Trophoblast cell (in vitro differentiated cells and primary cell): ENCODE measurements around the gene MS4A8.

Experiments
- DNase-seq, 2 donors: peaks; one replicate each; pipeline ENCODE4 v3.0.0-alpha.2; 2016
- H2AFZ ChIP-seq: 2 replicates; pipeline ENCODE4 v1.6.1; 2013; ENCODE audit warnings: low read length, moderate library complexity, mild to moderate bottlenecking; ENCODE audit not compliant: insufficient read depth, poor library complexity
- H2AK5ac ChIP-seq: 2 replicates; pipeline ENCODE4 v1.6.1; 2013; ENCODE audit warnings: mild to moderate bottlenecking, low read length
- H2BK120ac ChIP-seq: 2 replicates; pipeline ENCODE4 v1.6.1; 2013; ENCODE audit warnings: low read length, mild to moderate bottlenecking, moderate library complexity; ENCODE audit not compliant: insufficient read depth, poor library complexity
- H2BK12ac ChIP-seq: 2 replicates; pipeline ENCODE4 v1.6.1; 2013; ENCODE audit warnings: mild to moderate bottlenecking, low read length, moderate library complexity
- H2BK5ac ChIP-seq: 2 replicates; pipeline ENCODE4 v1.6.1; 2013; ENCODE audit warnings: low read length, low read depth, moderate library complexity, mild to moderate bottlenecking; ENCODE audit not compliant: poor library complexity
- H3K14ac ChIP-seq: 2 replicates; pipeline ENCODE4 v1.6.1; 2013; ENCODE audit warnings: mild to moderate bottlenecking, low read length
- H3K18ac ChIP-seq: 2 replicates; pipeline ENCODE4 v1.6.1; 2013; ENCODE audit warnings: mild to moderate bottlenecking, low read length
- H3K23ac ChIP-seq: 2 replicates; pipeline ENCODE4 v1.6.1; 2013; ENCODE audit warnings: low read length
- H3K27ac ChIP-seq: 2 replicates; pipeline ENCODE4 v1.5.1; 2013; ENCODE audit warnings: low read depth, mild to moderate bottlenecking, inconsistent platforms, low read length, moderate library complexity
- H3K27me3 ChIP-seq: 2 replicates; pipeline ENCODE4 v1.6.1; 2013; ENCODE audit warnings: inconsistent platforms, mild to moderate bottlenecking, low read length, moderate library complexity; ENCODE audit not compliant: insufficient read depth
- H3K36me3 ChIP-seq, 2 experiments: 1 replicate in 1 of 2; 2 replicates in 1 of 2; pipeline ENCODE4 v1.6.1; 2013; ENCODE audit warnings: low read length in 2 of 2, mild to moderate bottlenecking in 2 of 2, moderate library complexity in 1 of 2; ENCODE audit not compliant: insufficient read depth in 2 of 2, control insufficient read depth in 1 of 2
- H3K4ac ChIP-seq: 2 replicates; pipeline ENCODE4 v1.6.1; 2013; ENCODE audit warnings: low read depth, mild to moderate bottlenecking, low read length, moderate library complexity
- H3K4me1 ChIP-seq, 2 experiments: 1 replicate in 1 of 2; 2 replicates in 1 of 2; pipeline ENCODE4 v1.6.1; 2013; ENCODE audit warnings: low read length in 2 of 2, mild to moderate bottlenecking in 2 of 2, moderate library complexity in 1 of 2; ENCODE audit not compliant: insufficient read depth in 2 of 2, control insufficient read depth in 1 of 2
- H3K4me2 ChIP-seq: 2 replicates; pipeline ENCODE4 v1.6.1; 2013; ENCODE audit warnings: inconsistent platforms, mild to moderate bottlenecking, low read length, moderate library complexity
- H3K4me3 ChIP-seq: 2 replicates; pipeline ENCODE4 v1.5.1; 2013; ENCODE audit warnings: mild to moderate bottlenecking, low read depth, low read length, inconsistent platforms
- H3K79me1 ChIP-seq: one replicate; pipeline ENCODE4 v1.6.1; 2013; ENCODE audit warnings: low read length
- H3K79me2 ChIP-seq: 2 replicates; pipeline ENCODE4 v1.6.1; 2013; ENCODE audit warnings: low read length, mild to moderate bottlenecking; ENCODE audit not compliant: control insufficient read depth, insufficient read depth, poor library complexity
- H3K9ac ChIP-seq: 2 replicates; pipeline ENCODE4 v1.6.1; 2013; ENCODE audit warnings: mild to moderate bottlenecking, low read length
- H3K9me3 ChIP-seq: 2 replicates; pipeline ENCODE4 v1.6.1; 2013; ENCODE audit warnings: low read depth, mild to moderate bottlenecking, control low read depth, inconsistent platforms, low read length; ENCODE audit not compliant: insufficient read depth
- H4K12ac ChIP-seq: 2 replicates; pipeline ENCODE4 v1.6.1; 2013; ENCODE audit warnings: low read depth, mild to moderate bottlenecking, low read length, moderate library complexity
- H4K8ac ChIP-seq: 2 replicates; pipeline ENCODE4 v1.6.1; 2013; ENCODE audit warnings: low read depth, mild to moderate bottlenecking, low read length, moderate library complexity
- H4K91ac ChIP-seq: one replicate; pipeline ENCODE4 v1.6.1; 2013; ENCODE audit warnings: low read depth, mild to moderate bottlenecking, low read length, moderate library complexity
- WGBS: extraction: QIAGEN DNeasy Blood & Tissue Kit; methylation state at CpG from one replicate; pipeline ENCODE4 v1.1.7; 2013; ENCODE audit warnings: missing lambda C conversion rate; ENCODE audit not compliant: insufficient read length, insufficient coverage; ENCODE audit errors: extremely low coverage; 5-methylcytosine and 5-hydroxymethylcytosine counted together

Gene MS4A8

GRCh38 chr11:60691661-60692060, 7.8 kb upstream of the MS4A8 start:
- H3K9me3 ChIP-seq = no peaks in the 10 kb centered on the region
- H3K79me1 ChIP-seq = no peaks in the 10 kb centered on the region
- no peak overlapping the region for H3K4ac ChIP-seq
- no peak overlapping the region for H4K12ac ChIP-seq
- no peak overlapping the region for H2AFZ ChIP-seq
- no peak overlapping the region for H3K27ac ChIP-seq
- no peaks in the 10 kb centered on the region for H3K4me1 ChIP-seq
- WGBS = no CpG with 5 or more reads among the region's 5 CpGs
- no peak overlapping the region for H2BK12ac ChIP-seq
- no peaks in the 10 kb centered on the region for H3K27me3 ChIP-seq
- no peak overlapping the region for H3K23ac ChIP-seq
- no peak overlapping the region for H3K14ac ChIP-seq
- H4K8ac ChIP-seq = no peak overlapping the region
- no peak overlapping the region for H3K4me2 ChIP-seq
- H3K79me2 ChIP-seq = no peaks in the 10 kb centered on the region
- H3K9ac ChIP-seq = no peak overlapping the region
- no peak overlapping the region for H2BK5ac ChIP-seq
- no peak overlapping the region for H3K18ac ChIP-seq
- no peak overlapping the region for H4K91ac ChIP-seq
- H2BK120ac ChIP-seq = no peak overlapping the region
- no peak overlapping the region for H3K4me3 ChIP-seq
- no peak overlapping the region for H2AK5ac ChIP-seq
- DNase-seq = no peak
- no peaks in the 10 kb centered on the region for H3K36me3 ChIP-seq

GRCh38 chr11:60699936-60700335, 524 bp downstream of the MS4A8 start:
- H3K36me3 ChIP-seq = no peaks in the 10 kb centered on the region
- H3K79me2 ChIP-seq = no peaks in the 10 kb centered on the region
- H4K8ac ChIP-seq = no peak overlapping the region
- no peak overlapping the region for H3K9ac ChIP-seq
- no peak overlapping the region for H2AK5ac ChIP-seq
- no peak overlapping the region for H3K4ac ChIP-seq
- no peak overlapping the region for H3K18ac ChIP-seq
- H3K23ac ChIP-seq = no peak overlapping the region
- no peak overlapping the region for H2BK12ac ChIP-seq
- H3K4me2 ChIP-seq = no peak overlapping the region
- no peak overlapping the region for H2BK5ac ChIP-seq
- WGBS = no CpG with 5 or more reads among the region's 5 CpGs
- no peaks in the 10 kb centered on the region for H3K4me1 ChIP-seq
- H3K4me3 ChIP-seq = no peak overlapping the region
- H3K14ac ChIP-seq = no peak overlapping the region
- H2AFZ ChIP-seq = no peak overlapping the region
- no peak for DNase-seq
- no peaks in the 10 kb centered on the region for H3K79me1 ChIP-seq
- H4K91ac ChIP-seq = no peak overlapping the region
- H3K27me3 ChIP-seq = no peaks in the 10 kb centered on the region
- no peak overlapping the region for H3K27ac ChIP-seq
- no peak overlapping the region for H4K12ac ChIP-seq
- no peak overlapping the region for H2BK120ac ChIP-seq
- H3K9me3 ChIP-seq = peaks cover 1% of the 10 kb centered on the region

GRCh38 chr11:60700689-60701468, 1.5 kb downstream of the MS4A8 start:
- whole genome bisulfite sequencing = no CpG with 5 or more reads among the region's 14 CpGs
- no peak overlapping the region for H2BK5ac ChIP-seq
- H3K4ac ChIP-seq = no peak overlapping the region
- H2BK120ac ChIP-seq = no peak overlapping the region
- H3K23ac ChIP-seq = no peak overlapping the region
- no peak overlapping the region for H2AK5ac ChIP-seq
- H3K4me3 ChIP-seq = no peak overlapping the region
- no peak overlapping the region for H3K27ac ChIP-seq
- no peaks in the 10 kb centered on the region for H3K79me1 ChIP-seq
- H3K79me2 ChIP-seq = no peaks in the 10 kb centered on the region
- H3K14ac ChIP-seq = no peak overlapping the region
- no peaks in the 10 kb centered on the region for H3K4me1 ChIP-seq
- H3K9me3 ChIP-seq = peaks cover 1% of the 10 kb centered on the region
- H4K12ac ChIP-seq = no peak overlapping the region
- H4K91ac ChIP-seq = no peak overlapping the region
- no peak overlapping the region for H3K18ac ChIP-seq
- no peak overlapping the region for H4K8ac ChIP-seq
- H3K27me3 ChIP-seq = no peaks in the 10 kb centered on the region
- peak in 1 of 2 donors; percentile 15 for DNase-seq
- H3K4me2 ChIP-seq = no peak overlapping the region
- peak overlapping the region; percentile 48 for H3K9ac ChIP-seq
- no peak overlapping the region for H2AFZ ChIP-seq
- H3K36me3 ChIP-seq = no peaks in the 10 kb centered on the region
- H2BK12ac ChIP-seq = no peak overlapping the region

GRCh38 chr11:60701469-60701818, 2.0 kb downstream of the MS4A8 start:
- Histone ChIP-seq H3K27me3 (no peaks in the 10 kb centered on the region), H3K23ac (no peak overlapping the region), H3K79me2 (no peaks in the 10 kb centered on the region), H2BK120ac (no peak overlapping the region), H4K8ac (no peak overlapping the region), H3K4me2 (no peak overlapping the region), H3K9me3 (peaks cover 1% of the 10 kb centered on the region), H2AFZ (no peak overlapping the region), H3K36me3 (no peaks in the 10 kb centered on the region), H3K4me3 (no peak overlapping the region), H2BK5ac (no peak overlapping the region), H3K9ac (no peak overlapping the region), H2BK12ac (no peak overlapping the region), H3K4ac (no peak overlapping the region), H3K79me1 (no peaks in the 10 kb centered on the region), H3K4me1 (no peaks in the 10 kb centered on the region), H3K27ac (no peak overlapping the region), H3K14ac (no peak overlapping the region), H4K12ac (no peak overlapping the region), H4K91ac (no peak overlapping the region), H3K18ac (no peak overlapping the region), H2AK5ac (no peak overlapping the region)
- WGBS = no CpG with 5 or more reads among the region's 4 CpGs
- DNase-seq = no peak
